OCI-LY3 (cell line): Measurements from ENCODE around the gene ADAM10.
"Not testable (repeated sequence)": the region's sequence is repeated elsewhere in the genome, so short reads cannot be mapped to it uniquely, and the experiment has no call there.

ENCODE experiments used
- H2AFZ ChIP-seq: fragments of 200-600, 300-600 bp; shearing (Covaris generic); 2 replicates; pipeline ENCODE4 v1.6.0; 2014; ENCODE audit warnings: antibody characterized with exemption, low read depth, low read length
- H3K27ac ChIP-seq: fragments of 200-600, 300-600 bp; sonication (generic); 2 replicates; pipeline ENCODE4 v1.5.1; 2014; ENCODE audit warnings: mild to moderate bottlenecking, low read length, moderate library complexity, mixed read lengths
- H3K27me3 ChIP-seq: fragments of 200-600, 300-600 bp; sonication (generic); 2 replicates; pipeline ENCODE4 v1.6.1; 2014; ENCODE audit warnings: low read depth, low read length, mixed read lengths
- H3K36me3 ChIP-seq: fragments of 200-600, 300-600 bp; sonication (generic); replicated peaks from 2 replicates; pipeline ENCODE3; 2014; ENCODE audit warnings: low read depth, low read length, mixed read lengths
- H3K4me1 ChIP-seq: fragments of 300-600, 200-600 bp; sonication (generic); 2 replicates; pipeline ENCODE4 v1.6.1; 2014; ENCODE audit warnings: low read length, mixed read lengths
- H3K4me2 ChIP-seq: fragments of 200-600, 300-600 bp; sonication (generic); 2 replicates; pipeline ENCODE4 v1.6.1; 2014; ENCODE audit warnings: low read length, mixed read lengths
- H3K4me3 ChIP-seq: fragments of 300-600, 200-600 bp; sonication (generic); 2 replicates; pipeline ENCODE4 v1.5.1; 2014; ENCODE audit warnings: antibody characterized with exemption, mild to moderate bottlenecking, low read length, moderate library complexity
- H3K79me2 ChIP-seq: fragments of 300-600, 200-600 bp; shearing (Covaris generic); 2 replicates; pipeline ENCODE4 v1.6.1; 2014; ENCODE audit warnings: mild to moderate bottlenecking, low read length, mixed read lengths
- H3K9ac ChIP-seq: fragments of 300-600, 200-600 bp; shearing (Covaris generic); 2 replicates; pipeline ENCODE4 v1.6.0; 2014; ENCODE audit warnings: mild to moderate bottlenecking, low read length, moderate library complexity
- H3K9me3 ChIP-seq: fragments of 200-600, 300-600 bp; shearing (Covaris generic); 2 replicates; pipeline ENCODE4 v1.6.1; 2014; ENCODE audit warnings: low read length, mixed read lengths; ENCODE audit not compliant: insufficient read depth
- H4K20me1 ChIP-seq: fragments of 200-600, 300-600 bp; sonication (generic); 2 replicates; pipeline ENCODE4 v1.6.1; 2016; ENCODE audit warnings: low read length, mixed read lengths; ENCODE audit not compliant: insufficient read depth
- CTCF ChIP-seq: fragments of 200-600, 300-600 bp; sonication (generic); IDR thresholded peaks from 2 replicates; pipeline ENCODE4 v1.5.1; 2014; ENCODE audit warnings: antibody characterized with exemption, low read length, low read depth
- EZH2phosphoT487 ChIP-seq: fragments of 200-600 bp; shearing (Covaris generic); IDR thresholded peaks from 2 replicates; pipeline ENCODE4 v1.6.1; 2018; ENCODE audit warnings: antibody characterized with exemption, mixed run types, low read depth

ADAM10 gene

DNA sequence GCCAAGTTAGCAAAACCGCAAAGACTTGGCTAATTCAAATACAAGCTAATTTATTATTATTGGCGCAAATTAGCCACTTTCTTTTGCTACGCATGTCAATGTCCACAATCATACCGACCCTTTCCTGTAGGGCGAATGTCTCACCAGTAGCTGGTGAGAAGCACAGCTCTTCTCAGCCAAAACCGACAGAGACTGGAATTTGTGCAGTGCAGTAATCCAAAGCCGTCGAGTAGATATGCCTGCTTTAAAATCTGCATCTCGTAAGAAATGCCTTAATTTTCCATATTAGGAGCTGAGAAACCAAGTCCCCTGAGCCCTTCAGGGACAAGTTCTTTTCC, 21.0 kb upstream of the ADAM10 start:
- no peaks in the 10 kb centered on the region for H4K20me1 ChIP-seq
- H3K9me3 ChIP-seq = no peaks in the 10 kb centered on the region
- no peaks in the 10 kb centered on the region for H3K36me3 ChIP-seq
- no peaks in the 10 kb centered on the region for H3K79me2 ChIP-seq
- H3K27ac ChIP-seq = peak overlapping the region; percentile 42
- peak overlapping the region; percentile 75 for H3K9ac ChIP-seq
- H2AFZ ChIP-seq = peak overlapping the region; percentile 96
- H3K27me3 ChIP-seq = no peaks in the 10 kb centered on the region
- peak overlapping the region; percentile 80 for H3K4me3 ChIP-seq
- TF ChIP-seq CTCF (no peak), EZH2phosphoT487 (no peak)
- peak overlapping the region; percentile 92 for H3K4me2 ChIP-seq
- H3K4me1 ChIP-seq = peaks cover 13% of the 10 kb centered on the region

- not testable (repeated sequence) for H3K36me3 ChIP-seq, H3K4me3 ChIP-seq, H3K27ac ChIP-seq, H3K4me2 ChIP-seq, H3K9me3 ChIP-seq, H2AFZ ChIP-seq, H4K20me1 ChIP-seq, H3K9ac ChIP-seq, H3K79me2 ChIP-seq, H3K27me3 ChIP-seq
- H3K4me1 ChIP-seq = peaks cover 13% of the 10 kb centered on the region
These were observed 19.1 kb upstream of the ADAM10 start for GRCh38 chr15:58768601-58769004.

DNA sequence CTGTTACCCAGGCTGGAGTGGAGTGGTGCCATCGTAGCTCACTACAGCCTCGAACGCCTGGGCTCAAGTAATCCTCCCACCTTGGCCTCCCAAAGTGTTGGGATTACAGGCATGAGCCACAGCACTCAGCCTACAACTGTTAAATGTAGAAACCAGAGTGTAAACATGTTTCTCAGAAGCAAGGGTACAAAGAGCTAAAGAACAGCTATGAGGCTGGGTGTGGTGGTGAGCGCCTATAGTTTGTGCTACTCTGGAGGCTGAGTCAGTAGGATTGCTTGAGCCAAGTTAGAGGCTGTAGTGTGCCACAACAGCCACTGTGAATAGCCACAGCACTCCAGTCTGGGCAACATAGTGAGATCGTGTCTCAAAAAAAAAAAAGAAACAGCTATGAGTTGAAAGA, 16.8 kb upstream of the ADAM10 start:
- Histone ChIP-seq H3K27ac (no peak overlapping the region), H3K36me3 (no peaks in the 10 kb centered on the region), H3K4me3 (no peak overlapping the region), H3K4me1 (peaks cover 5% of the 10 kb centered on the region; the same call in 1 of the 2 replicates), H2AFZ (no peak overlapping the region), H3K79me2 (no peaks in the 10 kb centered on the region), H3K9ac (no peak overlapping the region), H4K20me1 (no peaks in the 10 kb centered on the region), H3K27me3 (no peaks in the 10 kb centered on the region), H3K4me2 (no peak overlapping the region), H3K9me3 (peaks cover 5% of the 10 kb centered on the region; the same call in 1 of the 2 replicates)
- no peak for TF ChIP-seq CTCF
- TF ChIP-seq EZH2phosphoT487 = no peak

DNA sequence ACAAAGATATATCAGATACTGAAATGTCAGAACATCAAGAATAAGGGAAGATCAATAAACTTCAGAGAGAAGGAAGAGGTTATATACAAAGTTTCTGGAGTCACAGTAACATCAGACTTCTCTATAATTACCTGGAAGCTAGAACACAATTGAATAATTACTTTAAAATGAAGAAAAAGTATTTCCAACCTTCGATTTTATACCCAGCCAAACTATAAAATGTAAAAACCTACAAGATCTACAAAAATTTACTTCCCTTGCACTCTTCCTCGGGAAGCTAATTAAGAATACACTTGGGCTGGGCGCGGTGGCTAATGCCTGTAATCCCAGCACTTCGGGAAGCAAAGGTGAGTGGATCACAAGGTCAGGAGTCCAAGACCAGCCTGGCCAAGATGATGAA, 15.0 kb upstream of the ADAM10 start:
- Histone ChIP-seq H3K79me2 (no peaks in the 10 kb centered on the region), H3K36me3 (no peaks in the 10 kb centered on the region), H3K9ac (no peak overlapping the region), H3K27ac (no peak overlapping the region), H4K20me1 (no peaks in the 10 kb centered on the region), H3K9me3 (peaks cover 5% of the 10 kb centered on the region; the same call in 1 of the 2 replicates), H3K4me1 (0 out of 2 replicates have a peak, but pooled peaks cover 4% of the 10 kb centered on the region), H3K4me2 (no peak overlapping the region), H3K4me3 (no peak overlapping the region), H2AFZ (no peak overlapping the region), H3K27me3 (no peaks in the 10 kb centered on the region)
- no peak for TF ChIP-seq EZH2phosphoT487
- no peak for TF ChIP-seq CTCF

DNA sequence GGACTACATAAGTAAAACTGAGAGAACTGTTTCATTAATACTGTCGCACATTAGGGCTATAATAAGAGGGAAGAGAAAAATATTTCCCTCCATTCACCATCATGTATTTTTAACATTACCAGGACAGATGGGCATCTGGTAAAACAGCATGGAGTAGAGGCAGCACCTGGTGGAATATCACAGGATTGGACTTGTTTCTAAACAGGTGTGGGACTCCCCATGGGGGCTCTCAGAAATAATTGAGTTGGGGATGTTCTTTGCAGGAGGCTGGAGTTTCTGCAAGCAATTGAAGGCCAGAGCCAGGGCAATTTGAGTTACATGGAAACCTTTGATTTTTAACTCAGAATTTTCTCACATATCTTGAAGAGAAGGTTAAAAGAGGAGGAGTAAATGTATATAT, 13.2 kb upstream of the ADAM10 start:
- TF ChIP-seq CTCF = no peak
- no peak for TF ChIP-seq EZH2phosphoT487
- Histone ChIP-seq H3K9ac (no peak overlapping the region), H3K4me2 (no peak overlapping the region), H3K27ac (no peak overlapping the region), H4K20me1 (no peaks in the 10 kb centered on the region), H3K79me2 (no peaks in the 10 kb centered on the region), H3K9me3 (peaks cover 5% of the 10 kb centered on the region; the same call in 1 of the 2 replicates), H3K36me3 (no peaks in the 10 kb centered on the region), H3K4me3 (no peak overlapping the region), H3K4me1 (0 out of 2 replicates have a peak, but pooled peaks cover 4% of the 10 kb centered on the region), H3K27me3 (no peaks in the 10 kb centered on the region), H2AFZ (no peak overlapping the region)
